GM21381 (cell line): Measurements from ENCODE around the gene C4A.
"Not testable (repeated sequence)": the region's sequence is repeated elsewhere in the genome, so short reads cannot be mapped to it uniquely, and the experiment has no call there.

Experiments
- ATAC-seq: cut with Tn5 transposase; IDR thresholded peaks from one replicate; pipeline ENCODE4 v1.9.1; 2021; ENCODE audit warnings: mild to moderate bottlenecking, moderate library complexity; ENCODE audit not compliant: unreplicated experiment

The C4A gene

DNA sequence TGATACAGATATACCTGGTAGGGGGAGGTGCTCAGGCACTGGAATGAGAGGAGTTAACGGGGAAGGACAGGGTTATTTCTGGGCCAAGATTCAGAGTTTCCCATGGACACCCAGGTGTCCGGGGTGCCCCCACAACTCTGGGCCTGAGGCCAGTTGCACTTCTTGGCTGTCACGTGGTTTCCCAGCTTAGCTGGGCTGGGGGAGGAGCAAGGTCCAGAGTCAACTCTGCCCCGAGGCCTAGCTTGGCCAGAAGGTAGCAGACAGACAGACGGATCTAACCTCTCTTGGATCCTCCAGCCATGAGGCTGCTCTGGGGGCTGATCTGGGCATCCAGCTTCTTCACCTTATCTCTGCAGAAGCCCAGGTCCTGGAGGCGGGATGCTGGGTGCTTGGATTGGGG, 32.7 kb downstream of the C4A start, which contains the start of gene C4B:
TSS of gene C4B (plus strand) at position 249 of the 400 bp plus-strand sequence. CDS start at position 300, 51 bp downstream.
- not testable (repeated sequence) for ATAC-seq

DNA sequence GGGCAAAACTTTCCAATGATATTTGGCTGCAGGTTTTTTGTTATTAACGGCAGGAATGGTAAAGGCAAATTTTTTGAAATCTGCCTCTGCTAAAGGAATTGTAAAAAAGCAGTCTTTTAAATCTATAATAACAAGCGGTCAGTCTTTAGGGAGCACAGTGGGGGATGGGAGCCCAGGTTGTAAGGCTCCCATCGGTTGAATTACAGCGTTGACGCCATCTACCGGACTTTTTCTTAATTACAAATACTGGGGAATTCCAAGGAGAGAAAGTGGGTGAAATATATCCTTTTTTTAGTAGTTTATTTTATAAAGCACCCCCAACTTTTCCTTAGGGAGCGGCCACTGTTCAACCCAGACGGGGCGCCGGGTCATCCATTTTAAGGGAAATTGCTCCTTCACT, 40.2 kb downstream of the C4A start:
- ATAC-seq = not testable (repeated sequence)

DNA sequence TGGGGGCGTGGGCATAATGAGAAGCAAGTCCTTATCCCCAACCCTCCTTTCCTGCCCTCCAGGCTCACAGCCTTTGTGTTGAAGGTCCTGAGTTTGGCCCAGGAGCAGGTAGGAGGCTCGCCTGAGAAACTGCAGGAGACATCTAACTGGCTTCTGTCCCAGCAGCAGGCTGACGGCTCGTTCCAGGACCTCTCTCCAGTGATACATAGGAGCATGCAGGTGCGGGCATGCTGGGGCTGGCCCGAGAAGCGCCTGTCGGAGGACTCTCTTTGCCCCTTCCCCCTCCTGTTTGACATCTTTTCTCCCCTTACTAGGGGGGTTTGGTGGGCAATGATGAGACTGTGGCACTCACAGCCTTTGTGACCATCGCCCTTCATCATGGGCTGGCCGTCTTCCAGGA, 46.8 kb downstream of the C4A start:
- not testable (repeated sequence) for ATAC-seq

DNA sequence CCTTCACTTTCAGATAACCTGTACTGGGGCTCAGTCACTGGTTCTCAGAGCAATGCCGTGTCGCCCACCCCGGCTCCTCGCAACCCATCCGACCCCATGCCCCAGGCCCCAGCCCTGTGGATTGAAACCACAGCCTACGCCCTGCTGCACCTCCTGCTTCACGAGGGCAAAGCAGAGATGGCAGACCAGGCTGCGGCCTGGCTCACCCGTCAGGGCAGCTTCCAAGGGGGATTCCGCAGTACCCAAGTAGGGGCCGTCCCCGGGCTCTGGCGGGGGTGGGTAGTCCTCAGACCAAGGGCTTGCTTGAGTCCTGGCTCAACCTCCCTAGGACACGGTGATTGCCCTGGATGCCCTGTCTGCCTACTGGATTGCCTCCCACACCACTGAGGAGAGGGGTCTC, 47.7 kb downstream of the C4A start:
- ATAC-seq = not testable (repeated sequence)

DNA sequence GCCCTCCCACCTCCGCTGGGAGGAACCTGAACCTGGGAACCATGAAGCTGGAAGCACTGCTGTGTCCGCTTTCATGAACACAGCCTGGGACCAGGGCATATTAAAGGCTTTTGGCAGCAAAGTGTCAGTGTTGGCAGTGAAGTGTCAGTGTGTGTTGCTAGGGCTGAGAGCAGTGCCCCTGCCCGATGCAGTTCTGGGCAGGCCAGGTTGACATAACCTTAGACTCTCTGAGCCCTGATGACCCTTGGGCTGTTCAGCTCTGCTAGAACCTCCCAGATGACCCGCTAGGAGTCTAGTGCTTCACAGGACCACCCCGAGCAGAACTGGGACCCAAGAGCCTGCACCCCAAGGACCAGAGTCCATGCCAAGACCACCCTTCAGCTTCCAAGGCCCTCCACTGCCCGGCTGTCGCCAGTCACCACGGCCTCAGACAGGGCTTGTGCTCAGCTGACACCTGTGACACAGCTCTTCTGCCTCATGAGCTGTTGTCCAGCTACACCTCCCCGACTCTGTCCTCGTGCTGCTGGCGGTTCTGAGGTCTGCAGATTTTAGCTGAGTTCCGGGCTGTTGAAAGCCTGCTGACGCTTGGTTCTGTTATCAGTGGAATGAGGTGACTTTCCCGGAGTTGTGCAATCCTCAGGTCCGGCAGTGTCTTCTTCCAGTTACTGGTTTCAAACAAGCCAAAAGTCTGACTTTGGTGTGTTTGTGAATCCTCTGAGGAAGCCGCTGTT, 53.6 kb downstream of the C4A start:
- ATAC-seq = not testable (repeated sequence)

DNA sequence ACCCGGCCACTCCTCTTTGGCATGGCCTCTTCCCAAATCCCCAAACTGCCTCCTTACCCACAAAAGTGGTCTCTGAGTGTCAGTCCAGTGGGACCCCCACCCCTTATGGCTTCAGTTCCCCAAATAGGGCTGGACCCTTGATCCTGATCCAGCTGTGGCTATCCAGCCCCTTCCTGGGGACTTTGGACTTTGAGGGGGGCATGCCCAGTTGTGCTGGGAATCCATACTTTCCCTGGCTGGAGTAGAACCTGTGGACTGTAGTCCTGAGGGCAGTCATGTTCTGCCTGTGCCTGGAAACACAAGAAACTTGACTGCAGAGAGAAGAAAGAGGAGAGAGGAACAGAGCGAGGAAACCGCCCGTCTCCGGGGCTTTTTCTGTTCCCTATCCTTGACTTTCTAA, 55.3 kb downstream of the C4A start:
- ATAC-seq = not testable (repeated sequence)

DNA sequence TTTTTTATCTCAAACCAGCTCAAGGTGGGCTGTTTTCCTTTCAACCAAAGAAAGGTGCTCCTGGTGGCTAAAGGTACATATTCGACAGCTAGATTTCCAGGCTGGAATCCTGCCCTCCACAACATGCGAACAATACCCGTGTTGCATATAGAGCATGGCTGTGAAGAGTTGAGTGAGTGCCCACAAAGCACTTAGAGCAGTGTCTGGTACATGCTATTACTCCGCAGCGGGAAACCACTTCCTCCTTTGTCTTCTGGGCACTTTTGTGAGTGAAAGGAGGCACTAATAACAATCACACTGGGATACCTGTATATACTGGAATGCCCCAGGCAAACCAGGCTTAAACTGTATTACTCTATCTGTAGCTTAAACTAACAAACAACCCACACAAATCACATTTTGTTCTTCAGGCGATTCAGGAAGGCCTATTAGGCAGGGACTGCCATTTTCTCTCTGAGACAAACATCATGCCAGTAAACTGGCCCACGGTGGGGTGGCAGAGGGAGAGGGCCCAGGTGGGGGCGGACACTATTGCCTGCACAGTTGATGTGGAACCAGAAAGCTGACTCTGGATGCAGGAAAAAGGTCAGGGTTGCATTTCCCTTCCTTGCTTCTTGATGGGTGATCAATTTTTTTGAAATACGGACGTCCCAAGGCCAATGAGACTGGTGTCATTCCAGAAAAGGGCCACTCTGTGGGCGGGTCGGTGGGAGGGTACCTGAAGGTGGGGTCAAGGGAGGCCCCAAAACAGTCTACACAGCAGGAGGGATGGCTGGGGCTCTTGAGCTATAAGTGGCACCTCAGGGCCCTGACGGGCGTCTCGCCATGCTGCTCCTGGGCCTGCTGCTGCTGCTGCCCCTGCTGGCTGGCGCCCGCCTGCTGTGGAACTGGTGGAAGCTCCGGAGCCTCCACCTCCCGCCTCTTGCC, 56.0 kb downstream of the C4A start, which contains the start of gene CYP21A2:
TSS of gene CYP21A2 (plus strand) at position 818 of the 927 bp plus-strand sequence. CDS start at position 826, 8 bp downstream.
- not testable (repeated sequence) for ATAC-seq

DNA sequence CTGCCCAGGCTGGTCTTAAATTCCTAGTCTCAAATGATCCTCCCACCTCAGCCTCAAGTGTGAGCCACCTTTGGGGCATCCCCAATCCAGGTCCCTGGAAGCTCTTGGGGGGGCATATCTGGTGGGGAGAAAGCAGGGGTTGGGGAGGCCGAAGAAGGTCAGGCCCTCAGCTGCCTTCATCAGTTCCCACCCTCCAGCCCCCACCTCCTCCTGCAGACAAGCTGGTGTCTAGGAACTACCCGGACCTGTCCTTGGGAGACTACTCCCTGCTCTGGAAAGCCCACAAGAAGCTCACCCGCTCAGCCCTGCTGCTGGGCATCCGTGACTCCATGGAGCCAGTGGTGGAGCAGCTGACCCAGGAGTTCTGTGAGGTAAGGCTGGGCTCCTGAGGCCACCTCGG, 57.0 kb downstream of the C4A start:
- not testable (repeated sequence) for ATAC-seq

DNA sequence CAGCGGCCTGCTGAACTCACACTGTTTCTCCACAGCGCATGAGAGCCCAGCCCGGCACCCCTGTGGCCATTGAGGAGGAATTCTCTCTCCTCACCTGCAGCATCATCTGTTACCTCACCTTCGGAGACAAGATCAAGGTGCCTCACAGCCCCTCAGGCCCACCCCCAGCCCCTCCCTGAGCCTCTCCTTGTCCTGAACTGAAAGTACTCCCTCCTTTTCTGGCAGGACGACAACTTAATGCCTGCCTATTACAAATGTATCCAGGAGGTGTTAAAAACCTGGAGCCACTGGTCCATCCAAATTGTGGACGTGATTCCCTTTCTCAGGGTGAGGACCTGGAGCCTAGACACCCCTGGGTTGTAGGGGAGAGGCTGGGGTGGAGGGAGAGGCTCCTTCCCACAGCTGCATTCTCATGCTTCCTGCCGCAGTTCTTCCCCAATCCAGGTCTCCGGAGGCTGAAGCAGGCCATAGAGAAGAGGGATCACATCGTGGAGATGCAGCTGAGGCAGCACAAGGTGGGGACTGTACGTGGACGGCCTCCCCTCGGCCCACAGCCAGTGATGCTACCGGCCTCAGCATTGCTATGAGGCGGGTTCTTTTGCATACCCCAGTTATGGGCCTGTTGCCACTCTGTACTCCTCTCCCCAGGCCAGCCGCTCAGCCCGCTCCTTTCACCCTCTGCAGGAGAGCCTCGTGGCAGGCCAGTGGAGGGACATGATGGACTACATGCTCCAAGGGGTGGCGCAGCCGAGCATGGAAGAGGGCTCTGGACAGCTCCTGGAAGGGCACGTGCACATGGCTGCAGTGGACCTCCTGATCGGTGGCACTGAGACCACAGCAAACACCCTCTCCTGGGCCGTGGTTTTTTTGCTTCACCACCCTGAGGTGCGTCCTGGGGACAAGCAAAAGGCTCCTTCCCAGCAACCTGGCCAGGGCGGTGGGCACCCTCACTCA, 57.7 kb downstream of the C4A start:
- not testable (repeated sequence) for ATAC-seq

DNA sequence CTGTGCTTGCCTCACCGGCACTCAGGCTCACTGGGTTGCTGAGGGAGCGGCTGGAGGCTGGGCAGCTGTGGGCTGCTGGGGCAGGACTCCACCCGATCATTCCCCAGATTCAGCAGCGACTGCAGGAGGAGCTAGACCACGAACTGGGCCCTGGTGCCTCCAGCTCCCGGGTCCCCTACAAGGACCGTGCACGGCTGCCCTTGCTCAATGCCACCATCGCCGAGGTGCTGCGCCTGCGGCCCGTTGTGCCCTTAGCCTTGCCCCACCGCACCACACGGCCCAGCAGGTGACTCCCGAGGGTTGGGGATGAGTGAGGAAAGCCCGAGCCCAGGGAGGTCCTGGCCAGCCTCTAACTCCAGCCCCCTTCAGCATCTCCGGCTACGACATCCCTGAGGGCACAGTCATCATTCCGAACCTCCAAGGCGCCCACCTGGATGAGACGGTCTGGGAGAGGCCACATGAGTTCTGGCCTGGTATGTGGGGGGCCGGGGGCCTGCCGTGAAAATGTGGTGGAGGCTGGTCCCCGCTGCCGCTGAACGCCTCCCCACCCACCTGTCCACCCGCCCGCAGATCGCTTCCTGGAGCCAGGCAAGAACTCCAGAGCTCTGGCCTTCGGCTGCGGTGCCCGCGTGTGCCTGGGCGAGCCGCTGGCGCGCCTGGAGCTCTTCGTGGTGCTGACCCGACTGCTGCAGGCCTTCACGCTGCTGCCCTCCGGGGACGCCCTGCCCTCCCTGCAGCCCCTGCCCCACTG, 58.6 kb downstream of the C4A start:
- not testable (repeated sequence) for ATAC-seq

DNA sequence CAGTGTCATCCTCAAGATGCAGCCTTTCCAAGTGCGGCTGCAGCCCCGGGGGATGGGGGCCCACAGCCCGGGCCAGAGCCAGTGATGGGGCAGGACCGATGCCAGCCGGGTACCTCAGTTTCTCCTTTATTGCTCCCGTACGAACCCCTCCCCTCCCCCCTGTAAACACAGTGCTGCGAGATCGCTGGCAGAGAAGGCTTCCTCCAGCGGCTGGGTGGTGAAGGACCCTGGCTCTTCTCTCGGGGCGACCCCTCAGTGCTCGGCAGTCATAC, 59.1 kb downstream of the C4A start:
- ATAC-seq = not testable (repeated sequence)

DNA sequence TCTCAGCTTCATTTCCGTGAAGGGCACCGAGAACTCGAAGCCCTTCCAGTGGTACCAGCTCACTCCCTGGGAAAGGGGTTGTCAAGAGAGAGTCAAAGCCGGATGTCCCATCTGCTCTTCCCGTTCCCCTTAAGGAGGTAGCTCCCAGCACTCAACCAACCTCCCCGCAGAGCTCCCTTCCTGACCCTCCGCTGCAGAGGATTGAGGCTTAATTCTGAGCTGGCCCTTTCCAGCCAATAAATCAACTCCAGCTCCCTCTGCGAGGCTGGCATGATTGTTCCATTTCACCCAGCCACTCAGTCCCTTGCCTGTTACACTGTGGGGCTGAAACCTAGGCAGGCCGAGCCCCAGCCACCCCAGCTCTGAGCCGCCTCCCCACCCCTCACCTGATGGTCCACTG, 59.5 kb downstream of the C4A start:
- ATAC-seq = not testable (repeated sequence)

DNA sequence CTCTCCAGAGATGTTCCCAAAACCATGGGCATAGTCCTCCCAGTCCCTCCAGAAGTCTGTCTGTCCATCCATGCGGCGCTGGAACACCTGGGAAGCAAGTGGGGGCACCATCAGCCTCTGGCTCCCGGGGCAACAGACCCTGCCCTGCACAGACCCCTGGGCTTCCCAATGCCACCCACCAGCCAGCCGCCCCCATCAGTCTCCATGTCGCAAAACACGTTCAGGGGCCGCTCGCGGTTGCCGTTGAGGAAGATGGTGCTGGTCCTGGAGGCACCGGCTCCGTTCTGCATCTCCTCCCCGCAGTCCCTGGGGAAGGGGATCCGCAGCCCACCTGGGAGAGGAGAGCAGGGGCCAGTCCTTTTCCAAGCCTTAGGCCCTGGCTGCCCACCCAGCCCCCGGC, 60.4 kb downstream of the C4A start:
- not testable (repeated sequence) for ATAC-seq

DNA sequence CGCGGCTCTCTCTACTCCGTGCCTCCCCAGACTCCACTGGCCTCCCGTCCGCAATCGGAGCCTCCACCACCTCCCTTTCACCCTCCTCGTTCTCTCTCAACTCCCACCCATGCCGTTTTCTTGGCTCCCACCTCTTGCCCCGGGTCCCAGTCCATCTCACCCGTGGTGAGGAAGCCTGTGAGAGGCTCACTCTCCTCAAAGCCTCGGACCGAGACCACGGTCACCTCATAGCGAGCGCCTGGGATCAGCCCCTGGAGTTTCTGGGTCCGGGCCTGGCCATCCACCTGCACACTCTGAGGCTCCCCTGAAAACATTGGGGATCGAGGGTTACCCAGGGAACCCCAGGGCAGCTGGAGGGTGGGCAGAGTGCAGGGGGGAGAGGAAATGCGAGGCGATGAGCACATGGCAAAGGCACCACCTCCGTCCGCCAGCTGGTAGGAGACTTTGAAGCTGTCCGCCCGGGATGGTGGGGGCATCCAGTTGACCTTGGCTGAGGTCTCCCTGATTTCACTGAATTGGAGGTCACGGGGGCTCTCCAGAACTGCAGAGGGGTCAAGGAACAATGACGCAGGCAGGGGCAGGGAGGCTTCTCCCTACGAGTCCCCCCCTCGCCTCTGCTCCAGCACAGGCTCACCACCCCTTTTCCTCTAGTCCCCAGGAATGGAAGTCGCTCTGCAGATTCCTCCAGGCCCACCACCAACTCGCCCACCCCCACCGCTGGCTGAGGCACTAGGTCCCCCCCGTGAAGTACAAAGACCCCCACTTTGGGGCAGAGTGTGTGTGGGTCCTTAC, 61.9 kb downstream of the C4A start:
- ATAC-seq = not testable (repeated sequence)

DNA sequence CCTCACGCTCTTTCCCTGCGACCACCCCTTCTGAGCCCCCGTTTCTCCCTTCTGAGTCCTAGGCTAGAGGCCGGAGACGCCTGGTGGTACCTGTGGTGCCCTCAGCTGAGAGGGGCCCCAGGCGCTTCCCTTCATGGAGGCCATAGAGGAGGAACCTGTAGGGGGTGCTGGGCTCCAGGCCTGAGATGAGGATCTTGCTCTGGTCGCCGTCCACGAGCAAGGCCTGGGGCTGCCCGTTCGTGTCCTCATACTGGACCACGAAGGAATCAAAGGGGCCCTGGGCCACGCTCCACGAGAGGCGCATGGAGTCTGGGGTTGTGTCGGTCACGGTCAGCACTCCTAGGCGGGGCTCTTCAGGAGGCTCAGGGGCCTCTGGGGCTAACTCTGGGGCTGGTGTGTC, 63.1 kb downstream of the C4A start:
- not testable (repeated sequence) for ATAC-seq

DNA sequence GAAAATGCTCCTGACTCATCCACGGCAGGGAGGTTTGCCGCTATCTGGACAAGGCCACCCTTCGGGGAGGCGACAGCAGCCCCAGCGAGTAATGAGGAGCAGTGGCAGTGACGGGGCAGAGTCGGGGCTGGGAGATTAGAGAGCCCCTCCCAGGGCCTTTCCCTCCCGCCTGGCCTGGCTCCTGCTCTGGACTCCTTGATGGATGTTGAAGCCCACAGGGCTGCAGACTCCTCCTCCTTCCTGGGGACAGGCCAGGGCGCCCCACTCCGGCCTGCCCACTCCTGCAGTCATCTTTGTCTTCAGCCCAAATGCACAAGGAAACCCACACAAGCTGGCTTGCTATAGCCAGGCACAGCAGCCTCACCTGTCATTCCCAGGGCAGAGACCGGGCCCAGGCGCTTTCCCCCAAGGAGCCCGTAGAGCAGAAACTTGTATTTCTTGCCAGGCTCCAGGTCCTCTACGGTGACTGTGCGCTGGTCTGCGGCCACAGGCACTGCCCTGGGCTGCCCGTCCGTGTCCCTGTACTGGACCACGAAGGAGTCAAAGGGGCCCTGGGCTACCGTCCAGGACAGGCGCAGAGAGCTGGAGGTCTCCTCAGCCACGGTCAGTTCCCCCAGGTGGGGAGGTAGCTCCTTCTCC, 64.1 kb downstream of the C4A start:
- no peak for ATAC-seq

DNA sequence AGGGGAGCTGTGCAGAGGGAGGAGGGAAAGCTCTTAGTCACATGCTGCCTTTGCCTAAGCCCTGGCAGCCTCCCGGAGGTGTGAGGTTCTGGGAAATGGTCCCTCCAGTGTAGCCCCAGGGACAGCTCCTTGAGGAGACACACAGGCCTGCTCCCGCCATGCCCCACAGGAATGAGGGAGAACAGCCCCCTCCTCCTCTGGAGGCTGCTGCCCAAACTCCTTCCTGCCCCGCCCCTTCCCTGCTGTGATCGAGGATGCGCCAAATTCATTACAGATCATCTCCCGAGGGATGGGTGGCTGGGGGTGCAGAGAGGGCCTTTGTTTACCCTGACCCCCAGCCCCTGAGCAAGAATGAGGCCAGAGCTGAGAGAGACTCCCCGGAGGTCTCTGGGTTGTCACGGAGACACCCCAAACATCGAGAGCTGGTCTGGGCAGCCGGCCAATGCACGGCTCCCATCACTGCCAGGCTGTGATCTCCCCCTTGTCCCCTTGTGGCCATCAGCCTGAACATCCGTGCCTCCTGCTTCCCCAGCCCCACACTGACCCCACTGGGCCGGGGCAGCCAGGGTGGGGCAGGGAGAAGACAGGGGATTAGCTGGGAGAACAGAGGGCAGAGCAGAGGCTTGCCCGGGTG, 64.7 kb downstream of the C4A start:
- no peak for ATAC-seq

DNA sequence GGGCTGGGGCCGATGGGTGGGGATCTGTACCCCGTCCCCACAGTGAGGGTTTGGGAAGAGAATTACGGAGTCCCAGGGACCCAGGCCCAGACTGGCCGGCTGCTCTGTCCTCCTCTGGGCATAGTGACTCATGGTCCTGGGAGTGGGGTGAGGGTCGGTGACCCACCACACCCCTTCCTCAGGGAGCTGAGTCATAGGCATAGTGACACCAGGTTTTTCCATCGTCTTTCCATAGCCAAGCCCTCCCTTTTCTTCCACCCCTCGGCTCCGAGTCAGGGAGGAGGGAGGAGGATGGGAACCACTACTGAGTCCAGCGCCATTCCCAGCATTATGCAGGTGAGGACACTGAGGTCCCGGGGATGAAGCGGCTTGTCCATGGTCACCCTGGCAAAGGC, 65.2 kb downstream of the C4A start:
- ATAC-seq = no peak
